A673 (cell line): ENCODE measurements around the gene GTPBP6. TPM values are rescaled to one million over a fixed set of nuclear protein-coding genes. Genes with fewer than 3 reads are reported as not detected.
"Not testable (repeated sequence)": the region's sequence is repeated elsewhere in the genome, so short reads cannot be mapped to it uniquely, and the experiment has no call there.

Experiments
- BruUV-seq: library from RNA; stranded (reverse); fragments of 400-500 nt; replicated peaks from 2 replicates; lab custom pipeline; 2021; lab: Mats Ljungman, UMichigan
- CTCF ChIA-PET: fragments of 300-600 bp; sonication (Branson Sonifier 250); formaldehyde crosslinking; loops from one replicate; lab custom pipeline; 2022; ENCODE audit warnings: antibody characterized with exemption; lab: Charles Lee
- POLR2A ChIA-PET: fragments of 300-600 bp; sonication (Branson Sonifier 250); formaldehyde crosslinking; loops from one replicate; lab custom pipeline; 2022; ENCODE audit warnings: antibody characterized with exemption; ENCODE audit not compliant: low non-redundant PET; lab: Charles Lee
- DNase-seq: peaks from one replicate; pipeline ENCODE4 v3.0.0-alpha.2; 2015; ENCODE audit warnings: low spot score
- H3K27ac ChIP-seq: fragments of 200-600 bp; sonication (generic); 2 replicates; pipeline ENCODE4 v1.5.1; 2016; ENCODE audit warnings: mixed run types, low read depth, mild to moderate bottlenecking, mixed read lengths, antibody characterized with exemption, low read length; ENCODE audit not compliant: poor library complexity, severe bottlenecking
- H3K27me3 ChIP-seq: fragments of 200-600 bp; sonication (generic); replicated peaks from 2 replicates; pipeline ENCODE4 v1.6.1; 2017; ENCODE audit warnings: mixed run types, low read depth, mild to moderate bottlenecking, mixed read lengths, antibody characterized with exemption, low read length; ENCODE audit not compliant: insufficient read depth, poor library complexity
- H3K36me3 ChIP-seq: fragments of 200-600 bp; sonication (generic); 2 replicates; pipeline ENCODE4 v1.6.1; 2016; ENCODE audit warnings: mixed run types, mild to moderate bottlenecking, mixed read lengths, antibody characterized with exemption, low read length; ENCODE audit not compliant: insufficient read depth, poor library complexity, severe bottlenecking
- H3K4me1 ChIP-seq: fragments of 200-600 bp; sonication (generic); 2 replicates; pipeline ENCODE4 v1.6.1; 2017; ENCODE audit warnings: mixed run types, mild to moderate bottlenecking, mixed read lengths, antibody characterized with exemption, low read length; ENCODE audit not compliant: insufficient read depth, poor library complexity, severe bottlenecking
- H3K4me3 ChIP-seq: fragments of 200-600 bp; sonication (generic); 2 replicates; pipeline ENCODE4 v1.5.1; 2016; ENCODE audit warnings: low read depth, mixed run types, mild to moderate bottlenecking, mixed read lengths, low read length; ENCODE audit not compliant: poor library complexity, severe bottlenecking
- H3K9me3 ChIP-seq: fragments of 200-600 bp; sonication (generic); 2 replicates; pipeline ENCODE4 v1.6.1; 2016; ENCODE audit warnings: mixed run types, low read depth, mild to moderate bottlenecking, mixed read lengths, antibody characterized with exemption, low read length; ENCODE audit not compliant: poor library complexity, severe bottlenecking
- CTCF ChIP-seq: fragments of 300-800, 200-600 bp; sonication (generic); conservative IDR thresholded peaks from 2 replicates; pipeline ENCODE4 v1.5.1; 2017; ENCODE audit warnings: low read depth, mild to moderate bottlenecking, antibody characterized with exemption, low read length, moderate library complexity, mixed read lengths
- EZH2 ChIP-seq: fragments of 200-600 bp; sonication (generic); IDR thresholded peaks from 2 replicates; pipeline ENCODE4 v1.6.1; 2017; ENCODE audit warnings: borderline replicate concordance, low read depth, mild to moderate bottlenecking, mixed read lengths, antibody characterized with exemption, low read length; ENCODE audit not compliant: poor library complexity, severe bottlenecking
- intact Hi-C: fragments of 100-400 bp; cut with micrococcal nuclease; formaldehyde crosslinking; loops from one replicate; pipeline ENCODE4 v1.10.0; 2022; ENCODE audit not compliant: unreplicated experiment
- total RNA-seq: library from RNA; stranded (reverse); gene quantifications from 2 replicates; pipeline ENCODE4 v1.2.3, GENCODE V29; 2021

The GTPBP6 gene
- total RNA-seq, 1 experiment from 2014 or later, result 85.1 TPM

GRCh38 chrX:258291-259040 lies 60.1 kb downstream of the GTPBP6 start:
- no peaks in the 10 kb centered on the region for H3K9me3 ChIP-seq
- no peak overlapping the region for H3K4me3 ChIP-seq
- no peak overlapping the region for H3K27ac ChIP-seq
- TF ChIP-seq EZH2 (no peak), CTCF (no peak)
- ChIA-PET POLR2A (no interaction called here), CTCF (no interaction called here)
- intact Hi-C loops, result no loop called here
- no TSS peak for BruUV-seq
- H3K36me3 ChIP-seq, result no peaks in the 10 kb centered on the region
- DNase-seq, result no peak
- H3K4me1 ChIP-seq, result no peaks in the 10 kb centered on the region
- no peaks in the 10 kb centered on the region for H3K27me3 ChIP-seq

- H3K27ac ChIP-seq, result no peak overlapping the region
- no peaks in the 10 kb centered on the region for H3K9me3 ChIP-seq
- DNase-seq, result no peak
- BruUV-seq, result no TSS peak
- CTCF ChIA-PET, result no interaction called here
- no peaks in the 10 kb centered on the region for H3K4me1 ChIP-seq
- no peak for TF ChIP-seq EZH2
- no peak for TF ChIP-seq CTCF
- H3K4me3 ChIP-seq, result no peak overlapping the region
- intact Hi-C loops, result no loop called here
- H3K36me3 ChIP-seq, result no peaks in the 10 kb centered on the region
- POLR2A ChIA-PET, result no interaction called here
- H3K27me3 ChIP-seq, result no peaks in the 10 kb centered on the region
Measured at GRCh38 chrX:257681-258289, 60.8 kb downstream of the GTPBP6 start.

GRCh38 chrX:257054-257453 lies 61.5 kb downstream of the GTPBP6 start:
- H3K27ac ChIP-seq, CTCF ChIA-PET, POLR2A ChIA-PET, H3K4me1 ChIP-seq, BruUV-seq, H3K4me3 ChIP-seq, intact Hi-C loops, H3K36me3 ChIP-seq, H3K9me3 ChIP-seq, H3K27me3 ChIP-seq, DNase-seq: not testable (repeated sequence)

GRCh38 chrX:255923-256331 lies 62.7 kb downstream of the GTPBP6 start:
- BruUV-seq, result no TSS peak
- Histone ChIP-seq H3K4me3 (no peak overlapping the region), H3K27ac (no peak overlapping the region), H3K36me3 (no peaks in the 10 kb centered on the region), H3K27me3 (no peaks in the 10 kb centered on the region), H3K9me3 (no peaks in the 10 kb centered on the region), H3K4me1 (no peaks in the 10 kb centered on the region)
- ChIA-PET POLR2A (no interaction called here), CTCF (no interaction called here)
- no peak for DNase-seq
- TF ChIP-seq CTCF (no peak), EZH2 (no peak)
- intact Hi-C loops, result no loop called here
